ENCODE results near the gene SHPK.

Gene SHPK

GRCh38 chr17:3672571-3672970 is 36.5 kb upstream of the SHPK start:
- Histone ChIP-seq H3K27ac (no peak overlapping the region), H3K4me3 (ENCODE audit: low read depth, low read length) (no peak overlapping the region), H3K9me3 (ENCODE audit: severe bottlenecking) (no peaks in the 10 kb centered on the region), H3K36me3 (peaks cover 19% of the 10 kb centered on the region), H3K27me3 (ENCODE audit: insufficient read depth, low read depth, severe bottlenecking) (no peaks in the 10 kb centered on the region)
- no peak for DNase-seq
- TF ChIP-seq CTCF (IDR thresholded peaks at IDR 0.05; ENCODE audit: low read depth, low read length): no peak

- peaks cover 28% of the 10 kb centered on the region for H3K36me3 ChIP-seq
- no peaks in the 10 kb centered on the region for H3K9me3 ChIP-seq (ENCODE audit: severe bottlenecking)
- DNase-seq: no peak
- H3K4me3 ChIP-seq (ENCODE audit: low read depth, low read length): peak overlapping the region; percentile 80
- TF ChIP-seq CTCF (IDR thresholded peaks at IDR 0.05; ENCODE audit: low read depth, low read length): no peak
- peak overlapping the region; percentile 91 for H3K27ac ChIP-seq
- H3K27me3 ChIP-seq (ENCODE audit: insufficient read depth, low read depth, severe bottlenecking): no peaks in the 10 kb centered on the region
Measured at GRCh38 chr17:3669548-3669947, 33.5 kb upstream of the SHPK start.

GRCh38 chr17:3669085-3669347 is 33.0 kb upstream of the SHPK start:
- no peaks in the 10 kb centered on the region for H3K9me3 ChIP-seq (ENCODE audit: severe bottlenecking)
- peak overlapping the region; percentile 91 for H3K27ac ChIP-seq
- DNase-seq: no peak
- H3K36me3 ChIP-seq: peaks cover 33% of the 10 kb centered on the region
- TF ChIP-seq CTCF (IDR thresholded peaks at IDR 0.05; ENCODE audit: low read depth, low read length): no peak
- H3K27me3 ChIP-seq (ENCODE audit: insufficient read depth, low read depth, severe bottlenecking): no peaks in the 10 kb centered on the region
- peak overlapping the region; percentile 80 for H3K4me3 ChIP-seq (ENCODE audit: low read depth, low read length)

- peak; percentile 98 for DNase-seq
- Histone ChIP-seq H3K9me3 (ENCODE audit: severe bottlenecking) (no peaks in the 10 kb centered on the region), H3K36me3 (peaks cover 33% of the 10 kb centered on the region), H3K27ac (peak within 1 kb of the TSS; percentile 96), H3K27me3 (ENCODE audit: insufficient read depth, low read depth, severe bottlenecking) (no peaks in the 10 kb centered on the region), H3K4me3 (ENCODE audit: low read depth, low read length) (peak within 1 kb of the TSS; percentile 80)
- no peak for TF ChIP-seq CTCF (IDR thresholded peaks at IDR 0.05; ENCODE audit: low read depth, low read length)
Measured at GRCh38 chr17:3668279-3669084, 32.4 kb upstream of the SHPK start, which contains the start of the genes EMC6 and TAX1BP3. TSS of gene EMC6 (plus strand) at chr17:3668812. CDS start at chr17:3669147, 335 bp downstream. TSS of gene TAX1BP3 (minus strand) at chr17:3668578. CDS start at chr17:3668526, 52 bp downstream.

GRCh38 chr17:3667366-3668278 is 31.6 kb upstream of the SHPK start:
- no peaks in the 10 kb centered on the region for H3K9me3 ChIP-seq (ENCODE audit: severe bottlenecking)
- TF ChIP-seq CTCF (IDR thresholded peaks at IDR 0.05; ENCODE audit: low read depth, low read length): no peak
- H3K27ac ChIP-seq: peak overlapping the region; percentile 96
- peak overlapping the region; percentile 80 for H3K4me3 ChIP-seq (ENCODE audit: low read depth, low read length)
- H3K36me3 ChIP-seq: peaks cover 33% of the 10 kb centered on the region
- H3K27me3 ChIP-seq (ENCODE audit: insufficient read depth, low read depth, severe bottlenecking): no peaks in the 10 kb centered on the region
- DNase-seq: peak; percentile 76

All from WERI-Rb-1 (cell line).